NCI-H345 treated with DMSO at 0.1 percent for 48 hours (cell line): Measurements from ENCODE around the gene HIVEP3.

Experiments
- DNase-seq: peaks from one replicate; lab custom pipeline; 2025; ENCODE audit not compliant: unreplicated experiment; lab: John Stamatoyannopoulos, UW

The HIVEP3 gene

DNA sequence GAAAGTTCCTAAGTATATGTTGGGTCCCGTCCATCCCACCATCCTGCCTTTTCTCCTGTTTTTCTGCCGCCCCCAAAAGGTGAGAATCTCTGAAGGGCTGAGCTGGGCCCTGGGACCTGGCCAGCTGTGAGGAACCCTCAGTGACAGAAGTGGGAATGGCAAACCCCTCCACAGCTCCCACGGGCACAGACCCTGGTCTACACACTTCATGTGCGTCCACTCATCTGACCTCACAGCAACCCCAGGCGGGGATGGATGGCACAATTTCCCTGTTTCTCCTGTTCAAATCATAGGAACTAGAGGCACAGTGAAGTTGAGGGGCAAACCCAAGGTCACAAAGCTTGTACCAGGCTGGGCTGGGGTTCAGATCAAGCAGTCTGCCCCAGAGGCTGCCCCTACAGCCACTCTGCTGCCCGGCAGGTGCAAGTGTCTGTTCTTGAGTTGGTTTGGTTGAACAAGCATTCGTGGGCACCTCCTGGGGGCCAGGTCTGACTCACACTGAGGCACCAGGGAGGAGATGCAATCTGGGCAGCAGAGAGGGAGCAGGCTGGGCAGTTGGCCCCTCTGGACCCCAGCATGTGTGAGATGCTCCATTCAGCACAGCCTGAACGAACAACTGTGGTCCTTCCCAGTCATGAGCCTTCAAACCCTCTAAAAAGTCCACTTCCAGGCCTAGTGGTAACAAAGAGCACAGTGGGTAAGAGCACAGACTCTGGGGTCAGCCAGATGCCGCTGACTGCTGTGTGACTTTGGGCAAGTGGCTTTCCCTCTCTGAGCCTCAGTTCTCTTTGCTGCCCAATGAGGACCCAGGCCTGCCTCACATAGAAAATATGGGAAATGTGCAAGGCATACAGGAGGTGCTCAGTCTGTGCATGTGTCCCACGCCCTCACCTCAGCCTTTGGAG is 438.3 kb downstream of the HIVEP3 start:
- DNase-seq = no peak

DNA sequence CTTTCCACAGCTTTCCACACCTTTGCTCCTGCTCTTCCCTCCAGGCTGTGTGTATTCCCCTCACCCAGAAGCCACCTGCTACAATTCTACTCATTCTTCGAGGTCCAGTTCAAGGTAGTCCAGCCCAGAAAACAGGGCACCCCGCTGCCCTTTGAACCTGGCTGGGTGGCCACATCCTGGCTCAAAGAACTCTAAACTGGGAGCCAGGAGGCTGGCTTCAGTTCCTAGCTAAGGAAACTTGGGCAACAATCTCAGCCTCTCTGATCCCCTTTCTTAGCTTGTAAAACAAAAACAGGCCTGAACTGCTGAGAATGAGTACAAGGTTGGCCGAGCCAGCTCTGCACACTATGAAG is 438.9 kb downstream of the HIVEP3 start:
- no peak for DNase-seq

DNA sequence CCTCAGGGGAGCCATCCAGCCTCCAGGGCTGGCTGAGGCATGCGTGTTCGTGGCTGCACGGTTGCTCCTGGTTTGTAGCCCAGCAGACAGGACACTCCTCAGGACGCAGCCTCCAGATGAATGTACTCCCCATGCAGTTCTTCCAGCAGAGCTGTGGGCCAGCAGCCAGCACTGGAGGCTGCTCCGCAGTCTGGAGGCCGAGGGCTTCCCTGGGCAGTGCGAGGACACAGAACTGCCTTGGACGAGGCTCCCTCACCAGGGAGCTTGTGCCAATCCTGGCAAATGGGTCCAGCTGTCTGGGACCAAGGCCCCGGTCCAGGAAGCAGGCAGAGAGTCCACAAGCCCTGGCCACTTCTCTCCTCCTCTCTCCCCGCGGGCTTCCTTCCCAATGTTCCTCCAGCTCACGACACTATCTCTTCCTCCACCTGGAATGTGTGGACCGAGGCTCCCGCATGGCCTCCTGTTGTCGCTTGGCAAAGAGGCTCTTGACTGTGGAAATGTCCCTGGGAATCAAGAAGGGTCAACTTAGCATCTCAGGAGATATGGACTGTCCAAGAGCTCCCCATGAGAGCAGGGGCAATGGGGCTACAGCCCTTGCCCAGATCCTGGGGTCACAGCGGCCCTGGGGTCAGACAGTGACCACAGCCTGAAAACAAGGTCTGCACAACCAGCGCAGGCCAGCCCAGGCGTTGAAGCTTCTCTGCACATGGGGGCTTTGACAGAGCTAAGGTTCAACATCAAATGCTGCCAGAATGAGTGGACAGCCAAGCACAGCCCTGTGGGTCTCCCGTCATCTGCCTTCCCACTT is 439.5 kb downstream of the HIVEP3 start:
- DNase-seq = no peak

DNA sequence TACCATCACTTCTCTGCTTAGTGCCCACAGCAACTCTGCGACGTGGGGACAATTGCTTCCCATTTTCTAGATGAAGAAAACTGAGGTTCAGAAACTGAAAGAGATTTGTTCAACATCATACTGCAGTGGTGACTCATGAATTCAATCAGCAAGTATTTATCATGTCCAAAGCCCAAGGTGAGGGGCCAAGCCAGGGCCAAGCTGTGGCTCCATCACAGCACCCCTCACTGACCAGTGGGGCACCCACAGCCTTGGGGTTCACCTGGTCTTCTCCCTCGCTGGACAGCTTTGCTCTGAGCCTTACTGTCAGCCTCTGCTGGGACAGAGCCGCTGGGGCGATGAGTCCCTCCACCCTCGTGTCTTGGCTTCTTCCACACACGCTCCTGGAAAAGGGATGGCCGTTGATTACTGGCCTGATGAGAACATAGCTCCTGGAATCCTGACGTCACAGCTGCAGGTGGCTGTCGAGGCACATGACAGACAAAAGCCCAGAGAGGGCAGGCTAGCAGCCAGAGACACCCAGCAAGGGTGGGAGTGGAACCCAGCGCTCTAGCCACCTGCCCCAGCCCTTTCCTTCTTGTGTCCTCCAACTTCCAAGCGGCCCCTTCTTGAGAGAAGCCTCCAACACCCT is 440.5 kb downstream of the HIVEP3 start:
- no peak for DNase-seq

DNA sequence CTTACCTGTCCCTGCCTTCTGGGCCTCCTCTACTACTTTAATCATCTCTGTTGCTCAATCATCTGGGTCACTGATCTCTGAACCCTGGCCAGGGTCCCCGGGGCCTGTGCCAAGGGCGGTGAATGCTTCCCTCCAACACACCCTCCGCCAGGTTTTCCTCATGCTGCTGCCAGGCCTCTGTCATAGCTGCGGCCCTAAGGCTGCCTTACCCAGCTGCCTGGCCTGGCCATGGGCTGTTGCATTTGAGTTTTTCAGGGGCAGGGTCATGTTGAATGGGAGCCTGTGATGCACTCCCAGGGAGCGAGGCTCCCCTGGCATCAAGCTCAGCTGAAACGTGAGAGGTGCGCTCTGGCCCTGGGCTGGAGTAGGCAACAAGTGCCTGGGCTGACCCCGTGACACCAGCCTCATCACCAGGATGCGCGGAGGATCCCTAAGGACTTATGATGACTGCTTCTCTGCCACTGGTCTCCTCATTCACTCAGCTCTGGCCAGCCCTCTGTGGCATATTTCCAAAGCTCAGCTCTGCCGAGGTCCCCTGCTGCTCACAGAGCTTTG is 441.8 kb downstream of the HIVEP3 start:
- DNase-seq = no peak

DNA sequence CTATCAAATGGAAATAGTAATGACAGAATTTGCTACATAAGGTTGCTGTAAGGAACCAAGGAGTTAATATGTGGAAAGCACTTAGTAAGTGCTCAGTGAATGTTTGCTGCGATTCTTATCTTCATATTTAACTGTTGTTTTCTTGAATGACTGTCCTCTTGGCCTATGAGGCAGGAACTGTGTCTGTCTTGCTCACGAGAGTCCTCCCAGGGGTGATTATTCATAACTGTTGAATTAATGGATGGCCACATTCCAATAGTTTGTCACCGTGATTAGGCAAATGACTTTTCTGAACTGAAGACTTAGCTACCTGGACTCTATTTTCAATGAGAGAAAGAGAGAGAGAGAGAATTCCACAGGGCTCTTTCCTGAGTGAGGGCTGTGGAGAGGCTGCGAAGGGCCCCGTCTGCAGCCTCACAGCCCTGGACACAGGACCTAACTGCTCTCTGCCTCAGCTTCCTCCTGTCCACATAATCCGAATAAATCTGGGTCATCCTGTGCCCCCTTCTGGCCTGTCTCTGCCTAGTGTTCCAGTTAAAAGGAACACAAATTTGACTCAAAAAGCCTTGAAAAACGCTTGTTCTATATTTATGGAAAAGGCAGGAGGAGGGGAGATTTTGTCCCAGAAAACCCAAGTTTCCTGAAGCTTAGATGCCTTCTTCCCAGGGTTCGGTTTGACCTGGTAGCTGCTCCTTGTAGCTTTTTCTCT is 442.7 kb downstream of the HIVEP3 start:
- DNase-seq = no peak

DNA sequence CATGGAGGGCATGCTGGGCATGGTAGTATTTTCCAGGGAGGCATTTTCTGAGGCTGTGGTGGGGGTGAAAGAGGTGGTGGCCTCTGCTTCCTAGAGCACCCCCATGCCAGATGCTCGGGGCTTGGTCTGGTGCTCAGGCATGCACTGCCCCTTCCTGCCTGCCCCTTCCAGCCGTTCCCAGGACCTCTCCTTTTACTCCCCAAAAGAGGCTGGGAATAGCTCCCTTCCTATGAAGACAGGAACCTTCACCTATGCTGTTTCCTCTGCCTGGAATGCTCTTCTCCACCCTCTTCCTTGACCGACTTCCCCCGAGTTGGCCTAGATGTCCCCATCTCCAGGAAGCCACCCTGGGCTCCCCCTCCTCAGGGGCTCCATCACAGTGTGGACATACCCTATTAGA is 443.4 kb downstream of the HIVEP3 start:
- DNase-seq = no peak

DNA sequence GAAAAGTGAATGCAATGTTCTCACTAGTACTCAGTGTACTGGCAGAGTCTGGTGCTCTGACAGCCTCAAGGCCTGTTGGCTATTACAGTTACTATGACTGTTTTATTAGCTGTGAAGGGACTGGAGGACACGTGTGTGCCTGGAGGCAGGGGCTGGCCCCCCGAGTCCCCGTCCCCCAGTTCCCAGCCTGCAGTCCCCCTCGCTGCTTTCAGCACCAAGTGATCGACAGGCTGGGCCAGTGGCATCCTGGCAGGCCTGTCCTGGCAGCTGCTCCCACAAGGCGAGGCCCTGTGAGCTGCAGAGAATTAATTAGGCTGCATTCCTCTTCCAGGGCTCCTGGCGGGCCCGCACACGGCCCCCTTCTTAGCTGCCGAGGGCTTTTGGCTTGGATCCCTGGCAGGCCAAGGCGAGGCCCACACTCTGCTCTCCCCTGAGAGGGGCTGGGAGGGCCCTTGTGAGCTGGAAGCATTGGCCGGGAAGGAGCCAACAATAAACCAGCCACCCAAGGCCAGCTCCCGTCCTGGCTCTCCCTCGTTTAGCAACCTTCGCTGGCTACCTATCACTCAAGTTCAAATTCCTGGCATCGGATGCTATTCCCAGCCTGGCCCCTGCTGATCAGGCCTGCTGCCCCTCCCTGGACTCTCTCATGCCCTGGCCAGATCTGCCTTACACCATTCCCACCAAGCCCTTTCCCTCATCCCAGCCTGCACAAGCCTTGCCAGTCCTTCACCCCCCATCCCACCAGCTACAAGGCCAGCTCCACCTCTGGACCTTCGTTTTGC is 444.0 kb downstream of the HIVEP3 start:
- DNase-seq = no peak

DNA sequence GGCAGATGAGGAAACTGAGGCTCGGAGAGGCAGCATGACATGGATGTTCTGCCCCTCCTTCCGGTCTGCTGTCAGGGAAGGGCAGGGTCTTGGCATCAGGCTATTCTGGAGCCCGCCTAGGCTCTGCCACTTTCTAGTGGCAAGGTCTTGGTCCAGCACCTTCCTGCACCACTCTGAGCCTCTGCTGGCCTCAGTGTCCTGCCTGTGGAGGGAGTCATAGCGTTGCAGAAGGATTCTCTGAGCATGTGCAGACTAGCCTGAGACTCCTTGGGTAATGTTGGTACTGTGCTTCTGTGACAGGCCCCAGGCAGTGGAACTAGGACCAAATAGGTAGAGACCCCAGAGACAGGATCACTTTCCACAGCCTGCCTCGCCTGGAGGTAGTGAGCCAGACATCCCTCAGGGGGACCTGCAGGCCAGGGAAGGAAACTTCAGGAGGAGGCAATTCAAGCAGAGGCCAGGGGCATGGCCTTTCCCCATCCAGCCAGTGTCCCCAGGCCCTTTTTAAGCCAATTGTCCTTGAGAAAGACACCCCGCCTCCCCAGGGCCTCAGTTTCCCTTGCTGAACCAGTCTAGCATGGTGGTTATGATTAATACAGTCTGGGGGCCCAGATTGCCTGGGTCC is 444.9 kb downstream of the HIVEP3 start:
- no peak for DNase-seq

DNA sequence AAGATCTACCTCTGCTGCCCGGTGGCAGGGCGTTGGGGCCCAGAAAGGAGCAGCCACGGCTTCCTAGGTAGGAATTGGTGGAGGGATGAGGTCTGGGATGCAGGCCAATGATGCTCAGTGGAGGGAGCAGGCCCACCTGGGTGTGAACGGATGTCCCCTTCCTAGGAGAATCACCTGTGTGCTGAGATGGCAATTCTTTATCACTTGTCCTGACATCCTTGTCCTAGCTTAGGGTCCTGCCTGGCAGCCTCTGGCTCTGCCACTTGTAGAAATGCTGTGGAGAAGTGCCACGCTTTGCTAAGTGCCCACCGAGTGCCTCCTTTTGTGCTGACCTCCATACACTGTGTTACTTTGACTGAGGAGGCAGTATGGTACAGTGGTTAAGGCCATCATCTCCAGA is 447.1 kb downstream of the HIVEP3 start:
- DNase-seq = no peak

DNA sequence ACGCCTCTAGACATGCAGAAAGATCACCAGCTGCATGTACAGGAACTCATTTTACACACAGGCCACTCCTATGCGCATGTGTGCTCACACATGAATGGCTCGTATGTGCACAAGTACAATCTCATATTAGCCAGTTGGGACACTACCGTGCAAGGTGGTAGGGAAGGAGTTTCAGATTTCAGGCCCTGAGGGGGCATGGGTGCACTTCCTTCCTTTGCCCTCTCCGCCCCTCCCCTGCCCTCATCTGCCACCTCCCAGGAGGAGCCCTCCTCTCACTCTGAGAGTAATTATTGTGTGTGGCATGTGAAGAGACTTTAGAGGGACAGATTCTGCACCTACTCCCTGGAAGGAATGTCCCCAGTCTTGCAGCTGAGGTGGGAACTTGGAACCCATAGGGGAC is 449.0 kb downstream of the HIVEP3 start:
- no peak for DNase-seq

DNA sequence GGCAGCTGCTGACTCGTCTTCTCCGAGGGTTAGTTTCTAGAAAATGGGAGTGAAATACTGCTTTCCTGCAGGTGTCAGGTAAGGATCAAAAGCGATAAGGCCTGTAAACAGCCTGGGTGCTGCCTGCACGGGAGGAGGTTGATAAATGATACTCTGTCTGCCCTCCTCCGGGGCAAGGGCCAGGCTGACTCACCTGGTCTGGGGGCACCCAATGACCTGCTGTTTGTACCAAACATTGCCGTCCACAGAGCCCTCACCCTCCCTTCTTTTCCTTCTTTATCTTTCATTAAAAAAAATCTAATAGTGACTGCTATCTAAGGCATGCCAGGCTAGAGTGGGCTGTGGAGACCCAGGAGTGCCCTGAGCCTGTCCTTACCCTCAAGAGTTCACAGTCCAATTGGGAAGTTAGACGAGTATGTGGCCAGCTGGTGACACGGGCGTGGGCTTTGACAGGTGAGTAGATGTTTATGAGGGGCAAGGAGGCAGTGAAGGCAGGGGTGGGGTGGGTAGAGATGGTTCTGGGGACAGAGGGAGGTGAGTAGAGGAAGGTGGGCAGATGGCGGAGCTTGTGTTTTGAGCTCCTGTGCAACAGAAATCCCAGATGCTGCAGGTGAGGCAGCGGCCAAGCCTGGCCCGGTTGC is 450.5 kb downstream of the HIVEP3 start:
- no peak for DNase-seq

DNA sequence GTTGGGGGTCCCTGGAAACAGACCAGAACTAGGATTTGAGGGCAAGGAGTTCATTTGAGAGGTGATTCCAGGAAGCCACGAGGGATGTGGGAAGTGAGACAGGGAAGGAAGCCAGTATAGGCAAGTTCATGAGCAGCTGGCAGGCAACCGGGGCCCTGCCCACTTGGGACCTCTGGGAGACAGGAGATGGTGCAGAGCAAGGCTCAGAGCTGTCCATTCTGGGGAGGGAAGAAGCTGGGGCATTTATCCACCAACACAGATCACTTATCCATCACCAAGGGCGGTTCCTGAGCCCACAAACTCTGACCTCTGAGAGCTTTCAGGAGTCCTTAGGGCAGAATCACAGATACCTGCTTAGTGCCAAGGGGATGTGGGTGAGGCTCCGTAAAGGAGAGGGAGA is 451.0 kb downstream of the HIVEP3 start:
- DNase-seq = no peak

DNA sequence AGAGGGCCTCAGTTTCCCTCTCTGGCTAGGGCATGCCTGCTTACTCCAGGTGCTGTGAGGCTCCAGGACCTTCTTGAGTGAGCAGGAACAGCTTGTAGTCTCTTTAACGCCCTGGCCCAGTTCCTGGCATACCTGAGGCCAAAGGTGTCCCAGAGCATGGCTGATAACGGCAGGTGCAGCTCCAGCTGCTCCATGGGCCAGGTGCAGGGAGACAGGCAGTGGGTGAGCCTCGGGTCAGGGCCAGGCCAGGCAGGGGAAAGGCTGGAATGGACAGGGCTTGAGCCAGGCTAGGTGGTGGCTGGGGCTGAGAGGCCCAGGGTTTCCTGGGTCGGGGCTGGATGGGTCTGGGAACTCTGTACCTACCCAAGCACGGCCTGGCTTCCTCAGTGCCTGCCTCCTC is 452.6 kb downstream of the HIVEP3 start:
- DNase-seq = no peak

DNA sequence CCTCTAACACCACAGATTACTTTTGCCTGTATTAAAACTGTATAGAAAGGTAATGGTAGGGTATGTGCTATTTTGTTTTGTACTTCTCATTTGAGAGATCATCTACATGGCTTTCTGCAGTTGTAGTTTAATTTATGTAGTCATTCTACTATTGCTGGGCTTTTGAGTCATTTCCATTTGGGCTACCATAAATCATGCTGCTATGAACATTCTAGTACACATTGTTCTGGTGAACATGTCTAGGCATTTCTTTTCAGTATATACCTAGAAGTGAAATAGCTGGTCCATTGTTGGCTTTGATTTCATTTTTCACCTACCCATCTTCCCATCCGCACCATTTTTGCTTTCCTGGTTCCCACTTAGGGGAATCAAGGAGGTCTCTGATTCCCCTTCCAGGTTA is 453.0 kb downstream of the HIVEP3 start:
- DNase-seq = no peak

DNA sequence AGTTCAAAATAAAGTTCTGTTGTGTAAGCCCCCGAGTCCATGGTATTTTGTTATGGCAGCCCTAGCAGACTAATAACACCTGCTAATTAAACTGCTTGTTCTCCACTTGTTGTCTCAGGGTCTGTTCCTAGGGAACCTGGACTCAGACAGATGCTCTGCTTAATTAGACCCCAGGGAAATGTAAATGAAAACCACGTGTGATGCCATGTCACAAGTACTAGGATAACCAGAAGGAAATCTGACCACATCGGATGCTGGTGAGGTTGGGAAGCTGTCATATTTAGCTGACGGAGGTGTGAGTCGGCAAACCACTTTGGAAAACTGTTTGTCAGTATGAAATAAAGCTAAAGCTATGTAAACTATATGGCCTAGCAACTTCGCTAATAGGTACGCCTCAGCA is 453.8 kb downstream of the HIVEP3 start:
- no peak for DNase-seq

DNA sequence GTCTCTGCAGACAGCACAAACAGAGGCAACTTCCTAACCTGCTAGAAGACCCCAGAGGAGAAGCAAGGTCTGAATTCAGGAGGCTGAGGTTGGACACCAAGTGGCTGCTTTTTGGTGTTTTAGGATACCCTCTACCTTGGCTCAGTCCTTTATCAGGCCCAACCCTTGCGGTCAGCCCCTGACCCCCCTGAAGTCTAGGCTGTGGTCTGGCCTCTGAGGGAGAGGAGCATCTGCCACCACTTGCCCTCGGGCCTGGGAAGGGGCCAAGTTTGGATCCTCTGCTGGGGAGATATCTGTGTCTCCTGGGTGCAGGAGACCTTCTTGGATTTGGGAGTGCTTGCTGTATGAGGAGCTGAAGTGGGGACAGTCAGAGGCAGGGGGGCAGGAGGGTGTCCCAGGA is 455.2 kb downstream of the HIVEP3 start:
- no peak for DNase-seq

DNA sequence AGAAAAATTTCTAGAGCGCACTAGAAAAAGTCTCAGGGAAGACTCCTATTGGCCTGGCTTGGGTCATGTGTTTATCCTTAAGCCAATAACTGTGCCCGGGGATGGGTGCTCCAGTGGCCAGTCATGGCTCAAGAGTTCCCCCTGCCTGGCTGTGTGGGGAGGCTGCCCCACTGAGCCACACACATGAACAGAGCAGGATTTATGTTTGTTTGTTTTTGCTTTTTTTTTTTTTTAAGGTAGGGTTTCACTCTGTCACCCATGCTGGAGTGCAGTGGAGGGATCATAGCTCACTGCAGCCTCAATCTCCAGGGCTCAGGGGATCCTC is 456.1 kb downstream of the HIVEP3 start:
- no peak for DNase-seq
